ENCODE measurements around the gene CFAP99. TPM values are rescaled to one million over a fixed set of nuclear protein-coding genes. Genes with fewer than 3 reads are reported as not detected.

CFAP99 gene
- total RNA-seq, 1 donor from 2014 or later = 1.3 TPM

DNA sequence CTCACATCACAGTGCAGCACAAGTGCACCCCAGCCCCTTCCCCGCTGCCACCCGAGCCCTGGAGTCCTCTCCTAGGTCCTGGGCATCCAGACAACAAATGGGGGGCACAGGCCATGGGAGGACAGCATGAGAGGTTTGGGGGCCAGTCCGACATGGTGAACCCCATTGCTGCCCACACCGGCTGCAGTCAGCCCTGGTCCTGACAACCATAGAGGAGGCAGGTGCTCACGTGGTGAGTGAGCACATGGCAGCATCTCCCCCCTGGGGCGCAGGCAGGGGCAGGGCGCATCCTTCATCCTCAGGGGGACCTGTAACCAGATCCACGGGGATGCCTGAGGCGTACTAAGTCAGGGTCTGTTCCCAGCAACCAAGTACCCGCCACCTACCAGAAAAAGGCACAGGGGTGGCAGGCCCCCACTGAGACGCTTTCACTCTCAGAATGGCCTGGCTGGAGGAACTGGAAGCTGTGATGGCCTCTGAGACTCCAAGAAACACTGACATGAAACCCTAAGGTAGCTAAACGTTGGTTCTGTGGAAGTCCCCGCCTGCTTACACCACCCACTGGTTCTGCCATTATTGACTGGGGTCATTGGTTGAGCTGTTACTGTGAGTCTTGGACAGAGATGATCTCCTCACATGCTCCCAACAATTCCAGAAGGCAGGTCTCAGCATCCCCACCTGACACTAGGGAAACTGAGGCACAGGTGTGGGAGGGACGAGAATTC lies 6.8 kb upstream of the CFAP99 start:
- DNase-seq (ENCODE audit: low spot score) = no peak

DNA sequence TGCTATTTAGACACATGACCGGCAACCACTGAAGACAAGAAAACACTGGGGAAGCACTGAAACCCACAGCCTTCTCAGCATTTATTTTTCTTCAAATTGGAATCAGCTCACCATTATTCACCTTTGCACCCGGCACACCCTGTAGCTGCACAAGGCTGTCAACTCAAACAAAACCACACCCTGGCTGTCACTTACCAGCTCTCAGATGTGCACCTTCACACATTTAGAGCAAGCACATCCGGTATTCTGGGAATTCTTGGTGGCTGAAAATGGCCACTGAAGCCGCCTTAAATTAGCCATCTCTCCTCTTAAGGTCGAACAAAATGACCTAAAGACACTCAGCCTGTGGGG lies 6.2 kb upstream of the CFAP99 start:
- peak; percentile 54 for DNase-seq (ENCODE audit: low spot score)

DNA sequence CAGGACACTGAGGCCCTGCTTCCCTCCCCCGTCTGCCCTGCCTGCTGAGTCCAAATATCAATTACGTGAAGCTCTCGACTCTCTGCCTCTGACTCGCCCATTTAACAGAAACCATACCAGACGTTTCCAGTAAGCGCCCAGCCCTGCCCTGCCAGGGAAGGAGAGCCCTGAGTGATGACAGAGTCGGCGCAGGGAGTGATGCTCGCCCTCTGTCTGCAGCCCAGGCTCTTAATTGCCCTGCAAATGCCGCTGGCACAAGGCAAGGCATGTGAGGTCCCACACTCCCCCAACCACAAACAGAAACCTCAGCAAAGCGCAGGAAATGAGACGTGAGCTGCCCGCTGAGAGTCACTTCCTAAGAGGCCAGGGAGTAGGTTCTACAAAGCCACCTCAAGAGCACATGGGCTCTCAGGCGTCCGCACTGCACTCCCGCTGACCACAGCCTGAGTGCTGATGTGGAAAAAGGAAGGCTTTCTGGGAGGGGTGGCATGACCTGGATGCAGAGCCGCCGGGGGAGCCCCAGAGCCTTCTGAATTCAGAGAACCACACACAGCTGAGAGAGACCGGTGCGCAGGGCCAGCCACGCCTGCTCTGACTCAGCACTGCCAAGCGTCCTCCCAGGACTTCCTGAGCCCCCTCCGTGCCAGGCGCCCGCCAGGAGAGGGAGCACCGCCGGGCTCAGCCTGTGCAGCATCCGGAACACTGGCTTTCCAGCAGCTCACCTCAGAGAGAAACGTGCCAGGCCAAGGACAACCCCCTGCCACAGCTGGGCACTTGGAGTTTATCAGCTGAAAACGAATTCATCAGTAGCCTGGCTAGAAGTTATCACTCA lies 5.7 kb upstream of the CFAP99 start:
- DNase-seq (ENCODE audit: low spot score) = peak; percentile 85

DNA sequence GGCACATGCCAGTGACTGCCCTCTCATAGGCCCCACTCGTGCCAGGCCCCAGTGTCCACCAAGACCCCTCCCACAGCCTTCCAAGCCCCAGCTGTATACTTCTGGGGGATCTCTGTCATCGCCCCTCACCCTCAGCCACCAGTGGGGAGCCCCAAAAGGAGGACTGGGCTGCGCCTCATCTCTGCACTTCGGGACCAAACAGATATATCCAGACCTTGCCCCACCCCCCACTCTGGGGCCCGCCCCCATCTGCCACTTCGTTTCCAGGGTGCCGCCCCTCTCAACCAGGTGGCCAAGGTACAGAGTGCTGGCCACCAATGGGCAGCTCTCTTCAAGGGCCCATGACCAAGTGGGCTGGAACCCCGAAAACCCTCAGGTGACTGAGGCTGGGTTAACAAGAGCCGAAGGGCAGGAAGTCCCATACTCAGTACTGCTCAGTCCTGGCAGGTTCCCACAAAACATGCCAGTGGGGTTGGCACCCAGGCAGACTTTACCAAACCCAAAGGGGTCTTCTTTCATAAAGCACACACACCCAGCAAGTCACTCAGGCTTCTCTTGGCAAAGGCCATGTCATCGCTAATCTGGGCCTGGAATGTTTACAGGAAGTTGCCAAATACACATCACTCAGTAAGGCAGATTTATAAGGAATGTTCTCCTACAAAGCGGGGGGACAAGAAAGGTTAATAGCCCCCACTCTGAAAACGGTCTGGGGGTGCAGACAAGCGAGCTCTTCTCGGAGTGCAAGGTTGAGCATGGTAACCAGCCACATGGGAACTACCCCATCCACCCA lies 4.7 kb upstream of the CFAP99 start:
- peak; percentile 55 for DNase-seq (ENCODE audit: low spot score)

DNA sequence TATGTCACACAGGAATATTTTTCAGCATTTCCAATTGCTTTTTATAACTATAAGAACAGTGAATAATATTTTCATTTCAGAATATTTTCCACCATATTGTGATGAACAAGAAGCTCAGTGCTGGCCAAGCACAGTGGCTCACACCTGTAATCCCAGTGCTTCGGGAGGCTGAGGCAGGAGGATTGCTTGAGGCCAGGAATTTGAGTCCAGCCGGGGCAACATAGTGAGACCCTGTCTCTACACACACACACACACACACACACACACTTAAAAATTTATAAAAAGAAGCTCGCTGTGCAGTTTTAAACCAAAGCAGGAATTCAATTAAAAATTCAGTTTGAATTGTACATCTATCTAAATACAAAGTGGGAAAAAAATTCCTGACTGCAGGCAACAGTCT lies 3.5 kb upstream of the CFAP99 start:
- no peak for DNase-seq (ENCODE audit: low spot score)

DNA sequence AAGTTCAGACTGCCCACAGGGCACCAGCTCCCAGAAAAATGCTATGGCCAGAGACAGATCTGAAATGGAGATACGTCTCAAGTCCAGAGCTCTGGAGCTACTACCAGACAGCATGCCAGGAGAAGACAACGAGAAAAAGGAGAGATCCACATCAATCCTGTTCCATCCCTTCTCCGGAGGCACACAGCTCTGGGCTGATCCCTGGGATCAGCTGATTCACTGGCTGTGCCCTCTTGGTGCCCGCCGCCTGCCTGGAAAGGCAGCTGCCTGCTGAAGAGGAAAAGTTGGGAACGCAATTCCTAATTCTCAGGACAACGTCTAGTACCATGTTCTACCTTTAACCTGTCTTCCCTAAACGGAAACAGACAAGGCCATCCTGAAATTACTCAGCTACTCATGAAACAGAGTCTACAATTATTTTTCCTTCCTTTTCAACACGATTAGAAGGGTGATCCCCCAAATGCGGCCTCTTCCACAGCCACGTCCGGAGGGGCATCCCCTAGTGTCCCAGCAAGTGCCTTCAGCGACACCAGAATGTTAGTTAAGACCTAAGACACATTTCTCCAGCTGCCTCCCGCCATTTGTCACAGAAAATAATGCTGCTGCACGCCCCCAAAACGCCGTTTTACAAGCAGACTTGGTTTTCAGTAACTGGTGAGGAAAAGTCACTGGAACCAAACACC lies 2.7 kb upstream of the CFAP99 start:
- DNase-seq (ENCODE audit: low spot score) = no peak

DNA sequence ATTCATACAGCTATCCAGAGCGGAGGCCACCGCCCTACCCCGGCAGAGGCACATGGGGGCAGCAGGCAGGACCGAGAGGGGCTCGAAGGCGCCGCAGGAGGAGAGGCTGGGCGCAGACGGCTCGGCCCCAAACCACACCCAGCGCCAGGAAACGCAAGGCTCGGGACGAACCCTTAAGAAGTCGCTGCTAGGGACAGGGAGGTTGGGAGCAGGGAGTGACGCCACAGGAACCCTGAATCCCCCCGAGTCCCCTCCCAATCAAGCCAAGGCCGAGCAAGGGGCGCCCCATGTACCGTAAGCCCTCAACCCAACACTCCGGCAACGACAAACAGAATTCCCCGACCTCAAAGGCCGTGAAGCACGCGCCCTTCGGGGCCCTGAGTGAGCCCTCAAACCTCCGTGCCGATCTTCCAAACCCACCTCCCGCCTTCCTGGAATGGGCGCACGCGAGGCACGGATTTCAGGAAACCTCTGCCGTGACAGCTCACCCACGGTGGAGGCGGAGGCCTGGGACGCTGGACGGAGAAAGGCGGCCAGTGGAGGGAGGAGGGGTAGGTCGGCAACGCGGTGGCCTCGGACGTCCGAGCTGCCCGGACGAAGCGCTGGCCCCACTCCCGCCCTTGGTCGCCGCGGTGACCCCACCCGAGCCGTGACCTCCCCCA lies 2.1 kb upstream of the CFAP99 start:
- DNase-seq (ENCODE audit: low spot score) = no peak

DNA sequence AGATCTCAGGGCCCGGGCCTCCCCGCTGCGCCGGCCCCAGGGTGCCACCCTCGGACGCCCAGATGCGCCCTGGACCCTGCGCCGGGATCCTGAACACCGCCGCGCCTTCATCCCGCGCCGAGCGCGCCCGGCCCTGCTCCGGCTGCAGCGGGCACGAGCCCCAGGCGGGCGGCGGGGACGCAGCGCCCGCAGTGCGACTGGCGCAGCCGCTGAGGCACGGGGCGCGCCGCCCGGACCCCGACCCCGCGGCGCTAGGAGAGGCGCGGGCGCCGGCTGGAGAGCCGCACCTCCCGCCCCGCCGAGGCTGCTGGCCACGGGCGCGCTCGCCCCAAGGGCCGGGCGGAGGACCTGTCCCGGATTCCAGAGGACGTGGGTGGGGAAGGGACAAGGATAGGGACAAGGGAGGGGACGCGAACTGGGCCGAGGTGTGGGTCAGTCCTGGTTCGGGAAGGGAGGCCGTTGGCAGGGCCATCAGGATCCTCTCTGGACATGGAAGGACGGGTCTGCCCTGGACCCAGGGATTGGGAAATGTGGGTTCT lies 1.5 kb upstream of the CFAP99 start:
- DNase-seq (ENCODE audit: low spot score) = no peak

DNA sequence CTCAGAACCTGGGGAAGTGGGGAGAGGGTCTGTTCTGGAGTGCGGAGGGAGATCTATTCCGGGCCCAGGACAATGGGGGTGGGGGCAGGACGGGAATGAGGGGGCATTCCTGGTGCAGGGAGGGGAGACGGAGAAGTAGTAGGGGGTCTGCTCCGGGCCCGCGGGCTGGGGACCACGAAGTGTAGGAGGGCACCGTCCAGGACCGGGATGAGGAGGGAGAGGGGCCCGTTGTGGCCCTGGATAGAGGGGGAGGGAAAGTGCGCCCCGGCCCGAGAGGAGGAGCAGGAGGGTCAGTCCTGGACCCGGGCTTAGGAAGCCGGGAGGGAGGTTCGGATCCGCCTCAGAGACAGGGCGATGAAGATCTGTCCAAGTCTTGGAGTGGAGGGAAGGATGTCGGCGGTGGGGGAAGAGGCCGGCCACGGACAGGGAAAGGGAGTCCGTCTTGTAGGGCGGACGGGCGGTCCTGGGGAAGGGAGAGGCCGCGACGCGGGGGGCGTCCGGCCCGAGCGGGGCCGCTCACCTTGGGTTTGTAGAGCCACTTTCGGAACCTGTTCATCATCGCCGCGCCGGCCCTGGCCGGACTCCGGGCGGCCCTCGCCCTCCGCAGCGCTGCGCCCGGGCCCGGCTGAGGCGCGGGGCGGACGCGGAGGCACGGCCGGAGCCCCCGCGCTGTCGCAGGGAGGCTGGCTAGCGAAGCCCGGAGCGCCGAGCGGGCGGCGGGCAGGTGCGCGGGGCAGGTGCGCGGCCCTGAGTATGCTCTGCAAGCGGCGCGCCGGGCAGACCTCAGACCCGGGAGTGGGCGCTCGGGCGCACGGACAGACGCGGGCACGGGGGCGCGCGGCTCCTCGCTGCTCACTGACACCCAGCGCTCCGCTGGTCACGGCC lies 748 bp upstream of the CFAP99 start, which contains the start of gene ZFYVE28:
ZFYVE28 (minus strand) TSS at position 881 of the 885 bp plus-strand sequence; CDS start at position 559, 322 bp downstream.
- no peak for DNase-seq (ENCODE audit: low spot score)

DNA sequence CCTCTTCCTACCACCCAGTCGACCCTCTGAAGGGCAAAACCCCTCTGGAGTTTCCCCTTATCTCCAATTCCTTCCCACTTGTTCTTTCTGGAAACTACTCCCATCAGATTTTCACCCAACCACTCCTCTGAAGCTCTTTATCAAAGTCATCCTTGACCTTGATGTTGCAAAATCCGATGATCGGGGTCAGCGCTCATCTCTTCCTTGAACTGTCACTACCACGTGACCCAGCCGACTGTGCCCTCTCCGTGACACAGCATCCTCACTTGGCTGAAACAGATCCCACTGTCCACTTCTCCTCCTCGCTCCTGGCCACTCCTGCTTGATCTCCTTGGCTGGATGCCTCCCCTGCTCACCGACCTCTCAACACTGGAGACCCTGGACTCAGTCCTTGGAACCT lies 1.1 kb downstream of the CFAP99 start:
- DNase-seq (ENCODE audit: low spot score) = no peak

DNA sequence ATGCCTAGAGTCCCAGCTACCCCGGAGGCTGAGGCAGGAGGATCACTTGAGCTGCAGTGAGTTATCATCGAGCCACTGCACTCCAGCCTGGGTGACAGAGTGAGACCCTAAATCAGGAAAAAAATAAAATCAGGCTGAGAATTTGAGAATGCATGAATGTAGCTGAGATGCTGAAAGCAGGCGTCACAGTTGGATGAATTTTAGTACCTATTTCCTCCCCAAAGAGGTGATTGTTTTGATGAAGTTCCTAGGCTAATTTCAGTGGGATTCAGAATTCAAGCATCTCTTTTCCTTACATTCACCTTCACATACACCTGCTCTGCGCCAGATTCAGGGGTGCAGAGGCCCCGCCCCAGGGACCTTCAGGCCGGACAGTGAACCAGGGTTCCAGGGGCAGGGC lies 3.2 kb downstream of the CFAP99 start:
- DNase-seq (ENCODE audit: low spot score) = no peak

DNA sequence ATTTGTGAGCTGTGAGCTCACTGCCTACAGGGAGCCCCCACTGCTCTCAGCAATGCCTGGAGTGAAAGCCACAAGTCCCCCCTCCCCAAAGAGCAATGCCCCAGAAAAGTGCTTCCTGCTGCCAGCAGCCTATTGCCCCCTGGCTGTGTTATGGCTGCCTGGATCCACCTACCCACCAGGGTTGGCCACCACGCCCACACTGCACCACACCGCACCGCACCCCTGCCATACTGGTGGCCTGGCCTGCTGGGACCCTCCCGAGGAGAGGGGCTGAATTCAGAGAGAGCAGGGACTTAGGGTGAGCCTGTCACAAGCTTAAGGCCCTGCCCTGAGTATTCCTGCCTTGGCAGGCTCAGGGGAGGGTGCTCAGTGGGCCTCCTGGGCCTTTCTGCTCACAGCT lies 4.3 kb downstream of the CFAP99 start:
- no peak for DNase-seq (ENCODE audit: low spot score)

DNA sequence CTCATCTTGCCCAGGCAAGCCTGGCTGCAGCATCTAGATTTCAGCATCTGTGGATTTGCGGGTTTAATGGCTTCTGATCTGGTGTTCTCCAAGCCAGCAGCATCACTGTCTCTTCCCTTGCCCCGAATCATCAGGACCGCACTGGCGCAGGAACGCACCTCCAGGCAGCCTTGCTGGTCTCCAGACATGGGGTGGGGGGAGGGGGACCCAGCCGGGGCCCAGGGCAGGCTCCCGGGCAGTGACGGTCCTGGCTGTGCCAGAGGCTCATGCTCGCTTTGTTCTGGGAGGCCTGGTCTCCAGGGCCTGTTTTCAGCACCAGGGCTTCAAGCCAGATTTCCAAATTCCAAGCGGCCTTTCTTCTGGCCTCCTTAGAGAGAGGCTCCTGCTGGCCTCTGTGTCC lies 4.9 kb downstream of the CFAP99 start:
- no peak for DNase-seq (ENCODE audit: low spot score)

DNA sequence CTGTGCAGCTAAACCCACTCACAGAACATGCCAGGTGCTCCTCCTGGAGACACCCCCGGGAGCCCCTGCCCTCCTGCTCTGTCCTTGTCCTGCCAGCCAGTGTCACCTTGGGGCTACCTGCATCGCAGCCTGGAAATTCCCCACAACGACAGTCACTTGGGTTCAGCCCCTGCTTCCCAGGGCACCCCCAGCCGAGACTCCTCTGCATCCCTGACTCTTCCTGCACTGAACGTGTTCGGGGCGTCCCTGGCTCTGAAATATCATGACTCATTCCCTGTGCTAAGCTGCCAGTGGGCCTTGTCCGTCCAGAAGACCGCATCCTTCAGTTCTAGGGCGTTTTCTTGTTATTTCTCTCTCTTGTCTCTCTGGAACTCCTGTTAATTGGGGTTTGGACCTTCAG lies 5.8 kb downstream of the CFAP99 start:
- DNase-seq (ENCODE audit: low spot score) = no peak

DNA sequence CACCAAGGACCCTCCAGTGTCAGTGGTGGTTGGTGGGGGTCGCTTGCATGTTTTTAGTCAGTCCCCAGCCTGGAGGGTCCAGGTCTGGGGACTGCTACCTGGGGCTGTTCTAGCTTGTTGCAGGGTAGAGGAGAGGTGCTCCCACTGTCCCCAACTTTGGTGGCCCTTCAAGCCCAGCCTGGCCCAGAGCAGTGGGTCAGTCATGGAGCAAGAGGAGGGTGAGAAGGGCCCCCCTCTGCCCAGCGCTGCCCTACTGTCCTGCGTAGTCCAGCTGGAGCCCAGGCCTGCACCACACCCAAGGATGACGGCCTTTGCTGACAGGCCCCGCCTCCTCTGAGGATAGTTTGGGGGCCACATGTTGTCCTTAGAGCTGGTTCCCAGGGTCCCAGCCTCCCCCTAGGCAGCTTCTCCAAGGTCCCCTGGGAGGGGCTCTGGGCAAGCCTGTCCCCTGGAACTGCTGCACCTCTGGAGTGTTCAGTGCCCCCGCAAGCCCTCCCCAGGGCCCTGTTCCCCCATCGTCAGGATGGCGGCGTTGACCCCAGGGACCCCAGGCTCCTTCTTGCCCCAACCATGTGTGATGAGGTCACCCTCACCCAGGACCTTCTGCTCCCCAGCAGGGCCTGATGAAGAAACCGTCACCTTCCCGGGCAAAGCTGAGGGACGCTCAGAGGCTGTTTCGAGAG lies 6.8 kb downstream of the CFAP99 start:
- no peak for DNase-seq (ENCODE audit: low spot score)

DNA sequence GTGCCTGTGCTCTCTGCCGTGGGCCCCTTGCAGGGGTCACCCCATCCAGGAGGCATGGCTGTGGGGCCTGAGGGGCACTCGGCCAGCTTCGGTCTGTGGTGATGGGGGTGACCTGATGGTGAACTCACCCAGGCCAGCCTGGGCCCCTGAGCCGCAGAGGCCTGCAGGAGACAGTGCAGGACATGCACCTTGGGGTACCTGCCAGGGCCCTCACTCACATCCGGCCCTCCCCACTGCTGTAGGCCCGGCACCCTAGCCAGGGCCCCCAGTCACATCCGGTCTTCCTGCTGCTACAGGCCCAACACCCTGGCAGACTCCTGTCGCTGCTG lies 7.3 kb downstream of the CFAP99 start:
- no peak for DNase-seq (ENCODE audit: low spot score)

DNA sequence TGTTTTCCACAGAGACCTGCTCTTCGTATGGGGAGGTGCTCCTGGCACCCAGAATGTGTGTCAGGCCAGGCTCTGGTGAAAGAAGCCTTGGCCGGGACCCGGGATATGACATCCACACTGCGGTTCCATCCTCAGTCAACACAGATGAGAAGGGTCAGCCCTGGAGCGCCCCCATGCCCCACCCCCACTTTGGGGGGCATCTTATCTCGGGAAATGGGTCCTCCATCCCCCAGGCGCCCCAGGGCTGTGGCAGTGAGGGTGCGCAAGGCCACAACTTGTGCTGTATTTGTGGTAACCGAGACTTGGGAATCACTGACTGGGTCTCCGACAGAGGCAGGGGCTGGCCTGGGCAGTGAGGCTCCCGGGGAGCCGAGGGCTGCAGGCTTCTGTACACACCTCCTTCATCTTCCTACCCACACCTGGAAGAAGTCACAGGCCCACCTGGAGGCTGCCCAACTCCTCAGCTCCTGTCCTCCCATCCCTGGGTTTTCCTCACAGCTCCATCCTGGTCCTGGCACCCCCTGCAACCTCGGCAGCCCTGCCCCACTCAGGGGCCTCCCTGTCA lies 8.0 kb downstream of the CFAP99 start:
- DNase-seq (ENCODE audit: low spot score) = no peak

DNA sequence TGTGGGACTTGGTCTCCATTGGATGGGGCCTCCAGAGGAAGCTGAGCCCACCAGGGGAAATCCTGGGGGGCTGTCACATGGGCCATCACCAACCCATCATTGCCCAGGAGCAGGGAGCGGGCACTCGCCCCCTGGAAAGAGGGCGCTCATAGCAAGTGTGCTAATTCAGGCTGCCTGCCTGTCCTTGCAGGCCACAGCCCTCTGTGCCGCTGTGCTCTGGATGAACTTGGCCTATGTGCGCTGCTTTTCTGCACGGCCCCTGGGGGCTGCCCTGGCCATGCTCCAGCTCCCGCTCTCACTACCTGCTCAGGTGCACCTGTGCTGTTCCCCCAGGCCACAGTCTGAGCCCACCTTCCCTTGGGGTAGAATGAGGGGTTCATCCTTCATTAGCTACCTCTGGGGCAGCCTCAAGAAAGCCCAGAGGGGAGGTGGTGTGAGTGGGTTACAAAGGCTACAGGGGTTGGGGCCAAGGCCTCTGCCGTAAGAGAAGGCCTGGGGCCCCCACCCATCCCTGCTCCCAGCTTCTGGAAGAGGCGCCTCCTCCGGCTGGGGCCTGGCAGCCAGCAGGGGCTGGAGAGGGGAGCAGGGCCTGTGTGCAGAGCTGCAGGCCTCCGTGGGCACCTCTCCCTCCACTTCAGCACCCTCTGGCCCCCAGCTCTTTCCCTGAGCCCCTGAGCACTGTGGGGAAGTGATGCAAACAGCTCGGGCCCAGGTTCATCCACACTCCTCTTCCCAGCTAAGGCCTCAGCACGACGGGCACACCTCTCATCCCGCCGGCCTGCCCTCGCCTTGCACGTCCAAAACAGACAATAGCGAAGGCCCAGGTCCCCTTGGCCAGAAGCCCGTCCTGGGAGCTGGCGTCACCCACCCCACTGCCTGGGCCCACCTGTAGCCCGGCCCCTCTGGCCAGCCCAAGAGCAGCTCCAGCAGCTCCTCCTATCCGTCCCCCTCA lies 8.9 kb downstream of the CFAP99 start:
- no peak for DNase-seq (ENCODE audit: low spot score)
